Measurements from ENCODE around the gene PCF11.

- TF ChIP-seq CTCF (conservative IDR thresholded peaks at IDR 0.05; ENCODE audit: low read length) (no peak), EZH2phosphoT487 (IDR thresholded peaks at IDR 0.05; ENCODE audit: borderline replicate concordance, low read depth, low read length) (no peak)
Observed at GRCh38 chr11:83174008-83174407, 17.1 kb downstream of the PCF11 start.
